ENCODE data around the gene CNOT6. TPM values are rescaled to one million over a fixed set of nuclear protein-coding genes. Genes with fewer than 3 reads are reported as not detected.

CNOT6 gene
- total RNA-seq, 1 donor from 2014 or later, result 55.7 TPM

DNA sequence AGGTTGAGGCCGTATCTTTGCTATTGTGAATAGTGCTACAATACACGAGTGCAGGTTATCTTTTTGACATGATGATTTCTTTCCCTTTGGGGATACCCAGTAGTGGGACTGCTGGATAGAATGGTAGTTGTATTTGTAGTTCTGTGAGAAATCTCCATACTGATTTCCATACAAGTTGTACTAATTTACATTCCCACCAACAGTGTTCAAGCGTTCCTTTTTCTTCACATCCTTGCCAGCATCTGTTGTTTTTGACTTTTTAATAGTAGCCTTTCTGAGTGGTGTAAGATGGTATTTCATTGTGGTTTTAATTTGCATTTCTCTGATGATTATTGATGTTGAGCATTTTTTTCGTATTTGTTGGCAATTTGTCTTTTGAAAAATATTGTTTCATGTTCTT is 41.4 kb downstream of the CNOT6 start:
- H3K27ac Mint-ChIP-seq, result no peak overlapping the region
- no peaks in the 10 kb centered on the region for H3K4me1 Mint-ChIP-seq (ENCODE audit: unreplicated experiment)
- no peak overlapping the region for H3K4me3 Mint-ChIP-seq
- no peaks in the 10 kb centered on the region for H3K9me3 Mint-ChIP-seq
- TF ChIP-seq, protein P1, sequence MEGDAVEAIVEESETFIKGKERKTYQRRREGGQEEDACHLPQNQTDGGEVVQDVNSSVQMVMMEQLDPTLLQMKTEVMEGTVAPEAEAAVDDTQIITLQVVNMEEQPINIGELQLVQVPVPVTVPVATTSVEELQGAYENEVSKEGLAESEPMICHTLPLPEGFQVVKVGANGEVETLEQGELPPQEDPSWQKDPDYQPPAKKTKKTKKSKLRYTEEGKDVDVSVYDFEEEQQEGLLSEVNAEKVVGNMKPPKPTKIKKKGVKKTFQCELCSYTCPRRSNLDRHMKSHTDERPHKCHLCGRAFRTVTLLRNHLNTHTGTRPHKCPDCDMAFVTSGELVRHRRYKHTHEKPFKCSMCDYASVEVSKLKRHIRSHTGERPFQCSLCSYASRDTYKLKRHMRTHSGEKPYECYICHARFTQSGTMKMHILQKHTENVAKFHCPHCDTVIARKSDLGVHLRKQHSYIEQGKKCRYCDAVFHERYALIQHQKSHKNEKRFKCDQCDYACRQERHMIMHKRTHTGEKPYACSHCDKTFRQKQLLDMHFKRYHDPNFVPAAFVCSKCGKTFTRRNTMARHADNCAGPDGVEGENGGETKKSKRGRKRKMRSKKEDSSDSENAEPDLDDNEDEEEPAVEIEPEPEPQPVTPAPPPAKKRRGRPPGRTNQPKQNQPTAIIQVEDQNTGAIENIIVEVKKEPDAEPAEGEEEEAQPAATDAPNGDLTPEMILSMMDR (conservative IDR thresholded peaks at IDR 0.05), result no peak
- peaks cover 47% of the 10 kb centered on the region for H3K36me3 Mint-ChIP-seq
- no peak for DNase-seq (ENCODE audit: extremely low spot score, unreplicated experiment)
- no peaks in the 10 kb centered on the region for H3K27me3 Mint-ChIP-seq

GRCh38 chr5:180540050-180540694 is 46.0 kb downstream of the CNOT6 start:
- Mint-ChIP-seq H3K27ac (no peak overlapping the region), H3K27me3 (no peaks in the 10 kb centered on the region), H3K9me3 (no peaks in the 10 kb centered on the region), H3K4me3 (no peak overlapping the region), H3K4me1 (ENCODE audit: unreplicated experiment) (no peaks in the 10 kb centered on the region), H3K36me3 (peaks cover 52% of the 10 kb centered on the region)
- TF ChIP-seq, protein P1 (conservative IDR thresholded peaks at IDR 0.05), result no peak
- DNase-seq (ENCODE audit: extremely low spot score, unreplicated experiment), result no peak

GRCh38 chr5:180541710-180542109 is 47.5 kb downstream of the CNOT6 start:
- TF ChIP-seq, protein P1 (conservative IDR thresholded peaks at IDR 0.05), result peak; percentile 45
- H3K4me1 Mint-ChIP-seq (ENCODE audit: unreplicated experiment), result no peaks in the 10 kb centered on the region
- H3K36me3 Mint-ChIP-seq, result peaks cover 55% of the 10 kb centered on the region
- H3K9me3 Mint-ChIP-seq, result no peaks in the 10 kb centered on the region
- no peak overlapping the region for H3K27ac Mint-ChIP-seq
- H3K4me3 Mint-ChIP-seq, result no peak overlapping the region
- no peak for DNase-seq (ENCODE audit: extremely low spot score, unreplicated experiment)
- no peaks in the 10 kb centered on the region for H3K27me3 Mint-ChIP-seq

- H3K36me3 Mint-ChIP-seq, result peaks cover 41% of the 10 kb centered on the region
- TF ChIP-seq, protein P1 (conservative IDR thresholded peaks at IDR 0.05), result no peak
- no peak overlapping the region for H3K4me3 Mint-ChIP-seq
- no peak overlapping the region for H3K27ac Mint-ChIP-seq
- DNase-seq (ENCODE audit: extremely low spot score, unreplicated experiment), result no peak
- H3K9me3 Mint-ChIP-seq, result no peaks in the 10 kb centered on the region
- H3K27me3 Mint-ChIP-seq, result no peaks in the 10 kb centered on the region
- H3K4me1 Mint-ChIP-seq (ENCODE audit: unreplicated experiment), result peaks cover 10% of the 10 kb centered on the region
Measured at GRCh38 chr5:180545248-180545647, 51.1 kb downstream of the CNOT6 start.

- peaks cover 31% of the 10 kb centered on the region for H3K36me3 Mint-ChIP-seq
- H3K4me1 Mint-ChIP-seq (ENCODE audit: unreplicated experiment), result peaks cover 10% of the 10 kb centered on the region
- TF ChIP-seq, protein P1 (conservative IDR thresholded peaks at IDR 0.05), result no peak
- peak overlapping the region; percentile 70 for H3K27ac Mint-ChIP-seq
- H3K27me3 Mint-ChIP-seq, result no peaks in the 10 kb centered on the region
- H3K4me3 Mint-ChIP-seq, result no peak overlapping the region
- H3K9me3 Mint-ChIP-seq, result no peaks in the 10 kb centered on the region
- DNase-seq (ENCODE audit: extremely low spot score, unreplicated experiment), result no peak
Measured at GRCh38 chr5:180548563-180548962, 54.4 kb downstream of the CNOT6 start.

All from type B pancreatic cell (in vitro differentiated cells).